SH-SY5Y (cell line): Measurements from ENCODE around the gene NACC2.

ENCODE experiments used
- GATA2 ChIP-seq: IDR thresholded peaks from 2 replicates; pipeline ENCODE4 v1.6.1; 2011; ENCODE audit warnings: mild to moderate bottlenecking, low read depth, low read length
- GATA3 ChIP-seq: IDR thresholded peaks from 2 replicates; pipeline ENCODE4 v1.6.1; 2011; ENCODE audit warnings: low read depth, mild to moderate bottlenecking, low read length, moderate library complexity

DNA sequence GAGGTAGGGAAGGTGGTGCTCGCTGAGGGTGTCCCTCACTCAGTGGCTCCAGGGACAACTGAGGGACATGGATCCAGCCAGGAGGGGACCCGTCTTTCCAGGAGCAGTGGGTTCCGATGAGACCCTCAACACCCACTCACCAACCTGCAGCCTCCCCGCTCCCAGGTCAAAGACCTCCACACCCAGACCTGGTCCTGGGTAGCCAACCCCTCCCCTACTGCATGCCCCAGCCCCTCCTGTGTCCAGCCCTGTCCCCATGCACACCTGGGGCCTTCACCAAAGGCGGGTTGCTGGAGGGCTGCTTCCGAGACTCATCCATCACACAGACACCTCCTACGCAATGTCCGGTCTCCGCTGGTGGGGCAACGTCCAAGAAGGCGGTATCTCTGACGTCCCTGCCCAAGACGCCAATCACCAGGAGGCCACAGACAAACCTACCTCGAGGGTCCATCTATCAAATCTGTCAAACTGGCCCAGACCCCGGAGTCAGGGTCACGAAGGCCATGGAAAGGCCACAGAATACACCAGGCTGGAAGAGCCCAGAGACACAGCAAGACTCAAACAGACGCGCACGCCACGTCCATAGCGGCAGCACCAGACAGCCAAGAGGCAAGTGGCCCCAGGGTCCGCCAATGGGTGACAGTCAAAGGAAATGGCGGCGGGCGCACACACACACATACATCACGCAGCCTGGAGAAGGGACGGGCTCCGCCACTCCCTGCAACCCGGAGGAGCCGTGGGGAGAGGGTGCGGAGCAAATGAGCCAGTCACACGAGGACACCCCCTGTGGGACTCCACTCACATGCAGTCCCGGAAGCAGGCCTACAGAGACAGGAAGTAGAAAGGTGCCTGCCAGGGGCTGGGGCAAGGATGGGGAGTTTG, 10.8 kb downstream of the NACC2 start:
- TF ChIP-seq GATA2 = no peak
- TF ChIP-seq GATA3 = no peak
